ENCODE data around the gene GDPGP1.
"Not testable (repeated sequence)": the region's sequence is repeated elsewhere in the genome, so short reads cannot be mapped to it uniquely, and the experiment has no call there.

The GDPGP1 gene

GRCh38 chr15:90227336-90227735 lies 6.7 kb upstream of the GDPGP1 start:
- no peak for DNase-seq

GRCh38 chr15:90227816-90228772 lies 5.9 kb upstream of the GDPGP1 start:
- DNase-seq, result no peak

- no peak for DNase-seq
These were observed 5.0 kb upstream of the GDPGP1 start for GRCh38 chr15:90228960-90229359.

- no peak for DNase-seq
These were observed 3.9 kb upstream of the GDPGP1 start for GRCh38 chr15:90230071-90230494.

GRCh38 chr15:90230610-90231009 lies 3.4 kb upstream of the GDPGP1 start:
- DNase-seq, result no peak

GRCh38 chr15:90231028-90232017 lies 2.7 kb upstream of the GDPGP1 start:
- DNase-seq, result no peak

- DNase-seq, result no peak
These were observed 1.8 kb upstream of the GDPGP1 start for GRCh38 chr15:90232196-90232595.

GRCh38 chr15:90232941-90233386 lies 1.0 kb upstream of the GDPGP1 start:
- peak; percentile 18 for DNase-seq

- DNase-seq, result peak; percentile 97
These were observed 468 bp upstream of the GDPGP1 start, which contains the start of gene CIB1 for GRCh38 chr15:90233387-90234095. Gene CIB1, minus strand, starts transcription at chr15:90233941. Its CDS starts 56 bp downstream, at chr15:90233885.

GRCh38 chr15:90239371-90239770 lies 5.4 kb downstream of the GDPGP1 start:
- no peak for DNase-seq

GRCh38 chr15:90240856-90241255 lies 6.8 kb downstream of the GDPGP1 start:
- no peak for DNase-seq

- no peak for DNase-seq
These were observed 7.6 kb downstream of the GDPGP1 start for GRCh38 chr15:90241343-90242192.

- no peak for DNase-seq
These were observed 10.1 kb downstream of the GDPGP1 start for GRCh38 chr15:90243943-90244639.

GRCh38 chr15:90248789-90249202 lies 14.8 kb downstream of the GDPGP1 start:
- DNase-seq, result no peak

- DNase-seq, result peak; percentile 89
These were observed 15.3 kb downstream of the GDPGP1 start, which contains the start of gene TTLL13 for GRCh38 chr15:90249203-90249863. Gene TTLL13, plus strand, starts transcription at chr15:90249556. Its CDS starts 1,075 bp downstream, at chr15:90250631.

GRCh38 chr15:90257776-90258175 lies 23.8 kb downstream of the GDPGP1 start:
- no peak for DNase-seq

GRCh38 chr15:90259524-90259923 lies 25.5 kb downstream of the GDPGP1 start:
- no peak for DNase-seq

- not testable (repeated sequence) for DNase-seq
These were observed 26.7 kb downstream of the GDPGP1 start for GRCh38 chr15:90260731-90261130.

- DNase-seq, result peak; percentile 36
These were observed 27.8 kb downstream of the GDPGP1 start for GRCh38 chr15:90261811-90262210.

GRCh38 chr15:90262426-90262825 lies 28.4 kb downstream of the GDPGP1 start:
- DNase-seq, result no peak
